ENCODE data around the gene UBE4A.

Gene UBE4A, protein sequence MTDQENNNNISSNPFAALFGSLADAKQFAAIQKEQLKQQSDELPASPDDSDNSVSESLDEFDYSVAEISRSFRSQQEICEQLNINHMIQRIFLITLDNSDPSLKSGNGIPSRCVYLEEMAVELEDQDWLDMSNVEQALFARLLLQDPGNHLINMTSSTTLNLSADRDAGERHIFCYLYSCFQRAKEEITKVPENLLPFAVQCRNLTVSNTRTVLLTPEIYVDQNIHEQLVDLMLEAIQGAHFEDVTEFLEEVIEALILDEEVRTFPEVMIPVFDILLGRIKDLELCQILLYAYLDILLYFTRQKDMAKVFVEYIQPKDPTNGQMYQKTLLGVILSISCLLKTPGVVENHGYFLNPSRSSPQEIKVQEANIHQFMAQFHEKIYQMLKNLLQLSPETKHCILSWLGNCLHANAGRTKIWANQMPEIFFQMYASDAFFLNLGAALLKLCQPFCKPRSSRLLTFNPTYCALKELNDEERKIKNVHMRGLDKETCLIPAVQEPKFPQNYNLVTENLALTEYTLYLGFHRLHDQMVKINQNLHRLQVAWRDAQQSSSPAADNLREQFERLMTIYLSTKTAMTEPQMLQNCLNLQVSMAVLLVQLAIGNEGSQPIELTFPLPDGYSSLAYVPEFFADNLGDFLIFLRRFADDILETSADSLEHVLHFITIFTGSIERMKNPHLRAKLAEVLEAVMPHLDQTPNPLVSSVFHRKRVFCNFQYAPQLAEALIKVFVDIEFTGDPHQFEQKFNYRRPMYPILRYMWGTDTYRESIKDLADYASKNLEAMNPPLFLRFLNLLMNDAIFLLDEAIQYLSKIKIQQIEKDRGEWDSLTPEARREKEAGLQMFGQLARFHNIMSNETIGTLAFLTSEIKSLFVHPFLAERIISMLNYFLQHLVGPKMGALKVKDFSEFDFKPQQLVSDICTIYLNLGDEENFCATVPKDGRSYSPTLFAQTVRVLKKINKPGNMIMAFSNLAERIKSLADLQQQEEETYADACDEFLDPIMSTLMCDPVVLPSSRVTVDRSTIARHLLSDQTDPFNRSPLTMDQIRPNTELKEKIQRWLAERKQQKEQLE

GRCh38 chr11:118359295-118359958 lies at the start of gene UBE4A:
UBE4A (plus strand) TSS chr11:118359600; CDS start chr11:118365081, 5,481 bp downstream.
- DNase-seq (ENCODE audit: low read depth): peak; percentile 98

GRCh38 chr11:118310271-118310670 lies 49.1 kb upstream of the UBE4A start:
- no peak for DNase-seq (ENCODE audit: low read depth)

DNA sequence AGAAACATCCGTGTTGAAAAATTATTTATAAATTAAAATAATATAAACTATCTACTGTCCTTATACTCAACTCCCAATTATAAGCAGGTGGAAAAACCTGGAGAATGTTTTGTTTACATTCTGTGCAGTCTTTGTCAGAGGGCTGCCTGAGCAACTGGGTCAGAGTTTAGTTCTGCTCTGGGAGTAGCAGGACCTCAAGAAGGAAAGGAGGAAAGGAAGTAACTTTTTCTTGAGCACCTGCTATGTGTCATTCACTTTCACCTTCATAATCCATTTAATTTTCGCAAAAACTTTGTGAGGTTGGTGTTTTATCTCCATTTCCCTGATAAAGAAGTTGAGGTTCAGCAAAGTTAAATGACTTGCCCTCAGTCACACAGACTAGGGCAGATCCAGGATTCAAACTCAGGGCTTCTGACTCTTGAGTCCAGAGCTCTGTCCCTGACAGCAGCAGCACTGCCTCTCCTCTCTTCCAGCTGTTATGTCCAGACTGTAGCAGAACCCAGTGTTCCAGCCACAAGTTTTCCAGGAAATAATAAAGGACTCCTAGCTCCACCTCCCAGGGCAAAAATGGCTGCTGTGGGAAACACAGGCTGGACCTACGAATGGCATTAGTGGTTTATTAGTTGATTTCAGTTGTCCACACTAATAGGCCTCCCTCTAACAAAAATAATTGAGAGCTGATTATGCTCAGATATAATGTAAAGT lies 48.5 kb upstream of the UBE4A start:
- DNase-seq (ENCODE audit: low read depth): no peak

DNA sequence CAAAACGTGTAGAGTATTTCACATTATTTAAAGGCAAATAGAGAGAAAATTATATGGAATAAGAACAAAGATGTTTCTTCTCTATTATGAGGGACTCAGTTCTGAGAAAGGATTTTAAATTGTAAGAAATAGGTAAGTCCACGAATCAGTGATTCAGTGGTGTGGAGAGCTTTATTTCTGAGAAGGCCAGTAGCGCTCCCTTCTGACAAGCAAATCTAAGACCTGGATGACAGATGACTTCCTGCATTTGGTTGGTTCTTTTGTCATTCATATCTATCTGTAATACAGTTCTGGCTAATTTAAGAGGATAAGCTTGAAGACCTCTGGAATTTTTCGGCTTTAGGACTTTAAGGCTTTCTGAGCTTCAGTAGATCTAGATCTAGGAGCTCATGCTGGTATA lies 47.9 kb upstream of the UBE4A start:
- no peak for DNase-seq (ENCODE audit: low read depth)

DNA sequence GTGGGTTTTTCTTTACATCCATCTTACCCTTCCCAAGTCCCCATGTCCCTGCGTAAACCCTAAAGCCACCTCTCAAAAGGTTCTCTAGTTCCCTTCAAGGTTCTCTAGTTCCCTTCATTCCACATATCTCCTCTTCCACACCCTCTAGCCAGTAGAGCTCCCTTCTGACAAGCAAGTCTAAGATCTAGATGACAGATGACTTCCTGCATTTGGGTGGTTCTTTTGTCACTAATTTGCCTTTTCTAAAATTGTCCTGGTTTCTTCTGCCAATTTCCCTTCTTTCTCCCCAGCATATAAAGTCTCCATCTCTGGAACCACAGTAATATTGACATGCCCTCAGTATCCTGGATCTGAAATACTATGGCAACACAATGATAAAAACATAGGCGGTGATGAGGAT lies 47.1 kb upstream of the UBE4A start:
- no peak for DNase-seq (ENCODE audit: low read depth)

DNA sequence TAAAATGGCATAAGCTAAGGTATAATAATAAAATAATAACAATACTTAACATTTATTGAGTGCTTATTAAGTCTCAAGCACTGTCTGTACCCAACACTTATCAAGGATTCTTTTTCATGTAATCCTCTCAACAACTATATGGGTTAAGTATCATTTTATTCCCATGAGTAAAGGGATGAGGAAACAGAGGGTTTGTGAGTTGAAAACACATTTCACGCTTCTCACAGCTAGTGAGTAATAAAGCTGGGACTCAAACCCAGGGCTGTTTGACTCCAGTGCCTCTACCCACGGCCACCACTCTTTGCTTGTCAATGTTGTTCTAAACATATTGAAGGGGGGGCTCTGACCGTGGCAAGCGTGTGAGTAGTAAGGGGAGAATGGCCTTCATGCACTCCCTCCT lies 46.2 kb upstream of the UBE4A start:
- DNase-seq (ENCODE audit: low read depth): no peak

- no peak for DNase-seq (ENCODE audit: low read depth)
Observed at GRCh38 chr11:118314988-118315411, 44.4 kb upstream of the UBE4A start.

- no peak for DNase-seq (ENCODE audit: low read depth)
Observed at GRCh38 chr11:118318124-118318523, 41.3 kb upstream of the UBE4A start.

- no peak for DNase-seq (ENCODE audit: low read depth)
Observed at GRCh38 chr11:118318581-118319336, 40.6 kb upstream of the UBE4A start.

DNA sequence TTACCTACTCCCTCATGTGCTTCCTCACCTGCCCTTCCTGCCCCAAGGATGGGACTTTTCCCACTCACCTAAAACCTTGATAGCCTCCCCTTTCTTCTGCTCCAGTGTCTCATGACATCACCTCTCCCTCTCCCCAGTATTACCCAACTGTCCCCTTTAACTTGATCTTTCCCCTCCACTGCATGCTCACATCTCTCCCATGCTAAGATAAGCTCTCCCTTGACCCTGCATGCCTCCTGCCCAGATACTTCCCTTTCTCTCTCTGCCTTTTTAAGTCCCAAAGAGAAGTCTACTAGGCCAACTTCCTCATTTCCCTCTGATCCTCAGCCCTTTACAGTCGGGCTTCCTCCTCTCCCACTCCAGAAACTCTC lies 40.1 kb upstream of the UBE4A start:
- no peak for DNase-seq (ENCODE audit: low read depth)

GRCh38 chr11:118320515-118320914 lies 38.9 kb upstream of the UBE4A start:
- DNase-seq (ENCODE audit: low read depth): no peak

DNA sequence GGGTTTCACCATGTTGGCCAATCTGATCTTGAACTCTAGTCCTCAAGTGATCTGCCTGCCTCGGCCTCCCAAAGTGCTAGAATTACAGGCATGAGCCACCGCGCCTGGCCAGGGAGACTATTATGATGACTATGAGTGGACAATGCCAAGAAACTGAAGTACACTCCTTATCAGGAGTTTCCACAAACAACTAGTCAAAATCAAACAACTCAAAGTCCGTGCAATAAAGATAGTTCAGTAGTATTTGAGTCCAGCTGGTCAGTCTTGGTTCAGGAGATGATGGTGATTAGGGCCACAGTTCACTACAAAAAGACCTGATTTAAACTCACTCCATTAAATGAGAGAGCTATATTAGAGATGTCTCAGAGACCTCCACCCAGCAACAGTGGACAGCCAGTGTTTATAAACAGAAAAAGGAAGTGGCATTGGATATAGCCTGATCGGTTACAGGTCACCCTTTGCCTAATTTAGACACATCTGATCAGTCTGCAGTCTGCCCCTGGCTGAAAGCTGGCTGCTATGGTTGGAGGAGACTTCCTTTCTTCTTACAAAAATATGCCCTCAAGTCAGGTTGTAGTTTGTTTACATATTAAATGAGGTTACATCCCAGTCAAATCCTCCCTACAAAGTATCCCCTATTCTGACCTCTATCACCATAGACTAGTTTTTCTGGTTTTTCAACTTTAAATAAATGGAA lies 37.9 kb upstream of the UBE4A start:
- DNase-seq (ENCODE audit: low read depth): no peak

DNA sequence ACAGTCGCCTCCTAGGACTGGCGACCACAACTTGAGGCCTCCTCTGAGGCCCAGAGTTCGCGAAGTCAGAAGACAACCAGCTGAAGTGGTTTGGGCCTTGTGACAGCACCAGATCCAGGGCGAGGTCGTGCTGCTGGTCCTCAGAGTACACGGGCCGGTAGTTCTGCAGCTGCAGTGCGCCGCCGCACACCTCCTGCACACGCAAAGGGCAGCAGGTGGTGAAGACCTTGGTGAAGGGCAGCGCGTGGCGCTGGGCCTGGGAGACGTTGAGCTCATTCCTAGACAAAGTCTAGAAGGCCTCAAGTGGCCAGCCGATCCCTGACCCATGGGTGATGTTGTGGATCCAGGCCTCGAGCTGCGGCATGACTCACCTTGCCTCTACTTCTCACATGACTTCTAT lies 36.7 kb upstream of the UBE4A start:
- no peak for DNase-seq (ENCODE audit: low read depth)

GRCh38 chr11:118325283-118325682 lies 34.1 kb upstream of the UBE4A start:
- no peak for DNase-seq (ENCODE audit: low read depth)

DNA sequence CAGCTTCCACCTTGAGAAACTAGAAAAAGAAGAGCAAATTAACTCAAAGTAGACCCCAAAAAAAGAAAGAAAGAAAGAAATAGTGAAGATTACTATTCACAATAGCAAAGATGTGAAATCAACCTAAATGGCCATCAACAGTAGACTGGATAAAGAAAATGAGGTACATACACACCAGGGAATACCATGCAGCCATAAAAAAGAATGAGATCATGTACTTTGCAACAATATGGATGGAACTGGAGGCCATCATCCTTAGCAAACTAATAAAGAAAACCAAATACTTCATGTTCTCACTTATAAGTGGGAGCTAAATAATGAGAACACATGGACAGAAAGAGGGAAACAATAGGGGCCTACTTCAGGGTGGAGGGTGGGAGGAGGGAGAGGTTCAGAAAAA lies 30.7 kb upstream of the UBE4A start:
- DNase-seq (ENCODE audit: low read depth): no peak

DNA sequence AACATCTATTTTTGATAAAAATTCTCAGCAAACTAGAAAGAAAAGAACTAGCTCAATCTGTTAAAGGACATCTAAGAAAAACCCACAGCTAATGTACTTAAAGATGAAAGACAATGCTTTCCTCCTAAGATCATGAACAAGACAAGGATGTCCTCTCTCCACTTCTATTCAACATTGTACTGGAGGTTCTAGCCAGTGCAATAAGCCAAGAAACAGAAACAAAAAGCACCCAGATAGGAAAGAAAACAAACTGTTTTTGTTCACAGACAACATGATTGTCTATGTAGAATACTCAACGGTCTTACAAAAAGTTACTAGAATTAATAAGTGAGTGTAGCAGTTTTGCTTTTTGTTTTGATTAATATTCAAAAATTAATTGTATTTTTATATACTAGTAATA lies 24.7 kb upstream of the UBE4A start:
- DNase-seq (ENCODE audit: low read depth): no peak

- peak; percentile 72 for DNase-seq (ENCODE audit: low read depth)
Observed at GRCh38 chr11:118338637-118339061, 20.8 kb upstream of the UBE4A start.

DNA sequence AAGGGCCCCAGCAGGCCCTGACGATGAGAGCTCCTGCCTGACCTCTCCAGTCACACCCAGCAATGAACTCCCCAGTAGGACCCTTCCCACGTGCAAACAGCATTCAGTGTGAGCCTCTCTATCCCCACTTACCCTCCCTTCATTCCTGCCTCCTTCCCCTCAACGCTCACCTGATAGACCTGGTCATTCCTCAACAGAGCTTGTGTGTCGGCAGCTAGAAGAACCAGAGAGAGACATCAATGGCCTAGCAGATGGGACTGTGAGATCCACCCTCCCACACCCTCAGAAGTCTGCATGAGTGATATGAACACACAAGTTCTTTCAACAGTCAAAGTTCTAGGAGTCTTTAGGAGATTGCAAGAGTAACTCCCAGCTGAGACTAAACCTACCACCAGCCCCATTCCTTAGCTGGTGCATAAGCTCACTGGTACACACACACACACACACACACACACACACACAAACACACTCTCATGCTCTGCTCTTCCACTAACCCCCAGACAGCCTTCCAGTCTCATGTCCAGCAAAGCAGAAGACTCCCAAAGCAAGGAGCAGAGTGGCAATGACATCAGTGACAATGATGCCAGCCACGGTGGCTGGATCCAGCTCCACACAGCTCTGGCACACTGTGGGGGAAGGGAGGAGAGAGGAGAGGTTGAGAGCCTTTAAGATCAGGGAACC lies 20.0 kb upstream of the UBE4A start:
- DNase-seq (ENCODE audit: low read depth): no peak

- no peak for DNase-seq (ENCODE audit: low read depth)
Observed at GRCh38 chr11:118340449-118340848, 19.0 kb upstream of the UBE4A start.

- DNase-seq (ENCODE audit: low read depth): no peak
Observed at GRCh38 chr11:118341261-118341660, 18.1 kb upstream of the UBE4A start.
